ENCODE data around the gene RAB7A. TPM values are rescaled to one million over a fixed set of nuclear protein-coding genes. Genes with fewer than 3 reads are reported as not detected.
"Not testable (repeated sequence)": the region's sequence is repeated elsewhere in the genome, so short reads cannot be mapped to it uniquely, and the experiment has no call there.

RAB7A gene
- total RNA-seq, 2 donors from 2014 or later: 283 to 314 TPM

GRCh38 chr3:128814519-128815317, 88.7 kb downstream of the RAB7A start:
- Mint-ChIP-seq H3K9me3 (no peaks in the 10 kb centered on the region), H3K27ac (peak overlapping the region in 1 of 2 donors; percentile 50), H3K36me3 (peaks cover 22 to 26% of the 10 kb centered on the region in 2 donors)
- ATAC-seq (no peak), DNase-seq (ENCODE audit: low spot score in 2 of 2) (no peak)

- H3K9me3 Mint-ChIP-seq: no peaks in the 10 kb centered on the region
- DNase-seq (ENCODE audit: low spot score in 2 of 2): no peak
- H3K27ac Mint-ChIP-seq: peak overlapping the region in 1 of 2 donors; percentile 18
- H3K36me3 Mint-ChIP-seq: peaks cover 22 to 26% of the 10 kb centered on the region in 2 donors
- peak in 1 of 2 donors; percentile 26 for ATAC-seq
These were observed 89.5 kb downstream of the RAB7A start for GRCh38 chr3:128815318-128816064.

GRCh38 chr3:128818186-128818787, 92.3 kb downstream of the RAB7A start:
- ATAC-seq (no peak), DNase-seq (ENCODE audit: low spot score in 2 of 2) (no peak)
- H3K9me3 Mint-ChIP-seq: no peaks in the 10 kb centered on the region
- H3K36me3 Mint-ChIP-seq: peaks cover 22% of the 10 kb centered on the region in 2 donors
- H3K27ac Mint-ChIP-seq: peak overlapping the region in 1 of 2 donors; percentile 10

GRCh38 chr3:128820252-128820839, 94.4 kb downstream of the RAB7A start:
- Mint-ChIP-seq H3K9me3 (no peaks in the 10 kb centered on the region), H3K27ac (no peak overlapping the region), H3K36me3 (peaks cover 13 to 22% of the 10 kb centered on the region in 2 donors)
- ATAC-seq: no peak
- DNase-seq (ENCODE audit: low spot score in 2 of 2): no peak

- Mint-ChIP-seq H3K9me3 (no peaks in the 10 kb centered on the region), H3K36me3 (peaks cover 13% of the 10 kb centered on the region in 2 donors), H3K27ac (no peak overlapping the region)
- ATAC-seq: peak in 1 of 2 donors; percentile 9
- no peak for DNase-seq (ENCODE audit: low spot score in 2 of 2)
These were observed 97.0 kb downstream of the RAB7A start for GRCh38 chr3:128823008-128823407.

- H3K27ac Mint-ChIP-seq: peak overlapping the region in 1 of 2 donors; percentile 39
- peaks cover 7% of the 10 kb centered on the region in 2 donors for H3K36me3 Mint-ChIP-seq
- no peak for DNase-seq (ENCODE audit: low spot score in 2 of 2)
- peak in 1 of 2 donors; percentile 9 for ATAC-seq
- no peaks in the 10 kb centered on the region for H3K9me3 Mint-ChIP-seq
These were observed 97.6 kb downstream of the RAB7A start for GRCh38 chr3:128823631-128824030.

GRCh38 chr3:128824132-128824850, 98.3 kb downstream of the RAB7A start:
- ATAC-seq (peak in 1 of 2 donors; percentile 27), DNase-seq (ENCODE audit: low spot score in 2 of 2) (no peak)
- H3K27ac Mint-ChIP-seq: peak overlapping the region; percentile 39 to 92
- H3K36me3 Mint-ChIP-seq: peaks cover under 1% of the 10 kb centered on the region in 2 donors
- H3K9me3 Mint-ChIP-seq: no peaks in the 10 kb centered on the region

- no peak for ATAC-seq
- Mint-ChIP-seq H3K9me3 (no peaks in the 10 kb centered on the region), H3K36me3 (no peaks in the 10 kb centered on the region), H3K27ac (peak overlapping the region; percentile 31 to 95)
- DNase-seq (ENCODE audit: low spot score in 2 of 2): no peak
These were observed 99.2 kb downstream of the RAB7A start for GRCh38 chr3:128825117-128825725.

GRCh38 chr3:128829087-128829486, 103.1 kb downstream of the RAB7A start:
- DNase-seq (ENCODE audit: low spot score in 2 of 2); H3K36me3 Mint-ChIP-seq; H3K9me3 Mint-ChIP-seq; H3K27ac Mint-ChIP-seq; ATAC-seq: not testable (repeated sequence)

- not testable (repeated sequence) for H3K36me3 Mint-ChIP-seq; H3K9me3 Mint-ChIP-seq; ATAC-seq; H3K27ac Mint-ChIP-seq; DNase-seq (ENCODE audit: low spot score in 2 of 2)
These were observed 104.1 kb downstream of the RAB7A start for GRCh38 chr3:128829925-128830625.

- not testable (repeated sequence) for ATAC-seq; H3K27ac Mint-ChIP-seq; H3K9me3 Mint-ChIP-seq; H3K36me3 Mint-ChIP-seq; DNase-seq (ENCODE audit: low spot score in 2 of 2)
These were observed 104.8 kb downstream of the RAB7A start for GRCh38 chr3:128830762-128831161.

GRCh38 chr3:128832979-128833378, 107.0 kb downstream of the RAB7A start:
- H3K36me3 Mint-ChIP-seq; ATAC-seq; H3K27ac Mint-ChIP-seq; DNase-seq (ENCODE audit: low spot score in 2 of 2); H3K9me3 Mint-ChIP-seq: not testable (repeated sequence)

GRCh38 chr3:128835096-128835495, 109.1 kb downstream of the RAB7A start:
- DNase-seq (ENCODE audit: low spot score in 2 of 2): no peak
- H3K27ac Mint-ChIP-seq: no peak overlapping the region
- no peaks in the 10 kb centered on the region for H3K9me3 Mint-ChIP-seq

GRCh38 chr3:128841926-128842920, 116.2 kb downstream of the RAB7A start:
- no peak for DNase-seq (ENCODE audit: low spot score in 2 of 2)
- peak overlapping the region in 1 of 2 donors; percentile 2 for H3K27ac Mint-ChIP-seq
- no peaks in the 10 kb centered on the region for H3K9me3 Mint-ChIP-seq
- ATAC-seq: no peak
- H3K36me3 Mint-ChIP-seq: no peaks in the 10 kb centered on the region

More at GRCh38 chr3:128835096-128835495, 109.1 kb downstream of the RAB7A start:
- no peaks in the 10 kb centered on the region for H3K36me3 Mint-ChIP-seq
- ATAC-seq: peak in 1 of 2 donors; percentile 20
